Tibial nerve (tissue), 4 donors: Measurements from ENCODE around the gene HNRNPUL1. TPM values are rescaled to one million over a fixed set of nuclear protein-coding genes. Genes with fewer than 3 reads are reported as not detected.
A peak's percentile ranks its signal among the peaks of the same experiment; 100 is the strongest.
"Not testable (repeated sequence)": the region's sequence is repeated elsewhere in the genome, so short reads cannot be mapped to it uniquely, and the experiment has no call there.

ENCODE experiments used
- DNase-seq, 2 donors: peaks; one replicate each; pipeline ENCODE4 v3.0.0-alpha.2; 2019; ENCODE audit warnings: low spot score in 2 of 2
- H3K27ac ChIP-seq, 4 donors: fragments of 200-600 bp; sonication (generic) in 3 of 4; one replicate each; pipeline ENCODE4 v1.5.1; 2017 to 2019; ENCODE audit warnings: mild to moderate bottlenecking in 1 of 4
- H3K27me3 ChIP-seq, 2 donors: fragments of 200-600 bp; sonication (generic) in 1 of 2; one replicate each; pipeline versions ENCODE4 v1.5.1 to v1.6.0; 2017 to 2019
- H3K36me3 ChIP-seq, 3 donors: fragments of 200-600 bp; sonication (generic); one replicate each; pipeline ENCODE4 v1.5.1; 2018 to 2019
- H3K4me1 ChIP-seq, 4 donors: fragments of 200-600 bp; sonication (generic) in 3 of 4; one replicate each; pipeline ENCODE4 v1.5.1; 2017 to 2019
- H3K4me3 ChIP-seq, 4 donors: fragments of 200-600 bp; sonication (generic) in 3 of 4; one replicate each; pipeline ENCODE4 v1.5.1; 2017 to 2019; ENCODE audit warnings: mild to moderate bottlenecking in 1 of 4, moderate library complexity in 1 of 4
- H3K9me3 ChIP-seq, 4 donors: fragments of 200-600 bp; sonication (generic) in 3 of 4; one replicate each; pipeline ENCODE4 v1.5.1; 2017 to 2019
- CTCF ChIP-seq, 5 experiments: fragments of 200-600 bp in 3 of 5; fragments of 450-650 bp in 2 of 5; sonication (generic) in 3 of 5; IDR thresholded peaks; one replicate each; pipeline ENCODE4 v1.5.1; 2016 to 2019; ENCODE audit warnings: antibody characterized with exemption in 5 of 5, mild to moderate bottlenecking in 3 of 5, moderate library complexity in 2 of 5
- EP300 ChIP-seq, 2 donors: sonication (generic); formaldehyde crosslinking; IDR thresholded peaks; one replicate each; pipeline ENCODE4 v1.6.1; 2017; ENCODE audit warnings: antibody characterized with exemption in 2 of 2, mild to moderate bottlenecking in 1 of 2
- POLR2A ChIP-seq, 2 donors: fragments of 450-650 bp; IDR thresholded peaks; one replicate each; pipeline ENCODE4 v1.6.1; 2017; ENCODE audit warnings: antibody characterized with exemption in 2 of 2, mild to moderate bottlenecking in 2 of 2, moderate library complexity in 2 of 2
- WGBS, 2 donors: methylation state at CpG; one replicate each; pipeline ENCODE4 v1.1.5; 2018; 5-methylcytosine and 5-hydroxymethylcytosine counted together
- total RNA-seq, 4 donors: library from RNA; depleted of rRNA; stranded (reverse); fragments of >200 nt; gene quantifications; one replicate each; pipeline ENCODE4 v1.1.0, GENCODE V29; 2016

Gene HNRNPUL1
- total RNA-seq, 4 donors from 2014 or later = 136 to 163 (median 146) TPM

- no peak for DNase-seq
- H3K27me3 ChIP-seq = no peaks in the 10 kb centered on the region
- no peaks in the 10 kb centered on the region for H3K4me1 ChIP-seq
- no peak overlapping the region for H3K27ac ChIP-seq
- no peaks in the 10 kb centered on the region for H3K9me3 ChIP-seq
- peaks cover 0 to 83% (median 0%) of the 10 kb centered on the region in 3 donors for H3K36me3 ChIP-seq
- H3K4me3 ChIP-seq = no peak overlapping the region
- 85 to 87% methylated on average over 20 of the region's 20 CpGs for WGBS, 2 donors
- no peak for TF ChIP-seq CTCF (IDR thresholded peaks at IDR 0.05)
- TF ChIP-seq EP300 (IDR thresholded peaks at IDR 0.05) = no peak
- TF ChIP-seq POLR2A (IDR thresholded peaks at IDR 0.05) = no peak
Observed at GRCh38 chr19:41341669-41342490, 77.7 kb downstream of the HNRNPUL1 start.

GRCh38 chr19:41344162-41344561, 80.0 kb downstream of the HNRNPUL1 start:
- Histone ChIP-seq H3K27ac (no peak overlapping the region), H3K4me1 (no peaks in the 10 kb centered on the region), H3K27me3 (no peaks in the 10 kb centered on the region), H3K9me3 (no peaks in the 10 kb centered on the region), H3K4me3 (no peak overlapping the region), H3K36me3 (peaks cover 0 to 81% (median 0%) of the 10 kb centered on the region in 3 donors)
- 98 to 100% methylated on average over 2 of the region's 2 CpGs for WGBS, 2 donors
- no peak for TF ChIP-seq CTCF (IDR thresholded peaks at IDR 0.05)
- no peak for TF ChIP-seq POLR2A (IDR thresholded peaks at IDR 0.05)
- TF ChIP-seq EP300 (IDR thresholded peaks at IDR 0.05) = no peak
- DNase-seq = no peak

GRCh38 chr19:41346916-41347315, 82.7 kb downstream of the HNRNPUL1 start:
- Histone ChIP-seq H3K4me1 (peaks cover 0 to 24% (median 3%) of the 10 kb centered on the region in 4 donors), H3K36me3 (peaks cover 0 to 57% (median 0%) of the 10 kb centered on the region in 3 donors)
- not testable (repeated sequence) for H3K9me3 ChIP-seq, H3K4me3 ChIP-seq, H3K27me3 ChIP-seq, H3K27ac ChIP-seq, DNase-seq
- 88 to 90% methylated on average over 9 of the region's 9 CpGs for WGBS, 2 donors

GRCh38 chr19:41350735-41351338, 86.7 kb downstream of the HNRNPUL1 start:
- H3K36me3 ChIP-seq = peaks cover 0 to 23% (median 0%) of the 10 kb centered on the region in 3 donors
- H3K4me3 ChIP-seq = peak overlapping the region; percentile 60 to 88 (median 76)
- no peaks in the 10 kb centered on the region for H3K27me3 ChIP-seq
- TF ChIP-seq POLR2A (IDR thresholded peaks at IDR 0.05) = no peak
- no peak for TF ChIP-seq CTCF (IDR thresholded peaks at IDR 0.05)
- H3K9me3 ChIP-seq = no peaks in the 10 kb centered on the region
- H3K27ac ChIP-seq = peak overlapping the region; percentile 25 to 94 (median 80)
- WGBS, 2 donors = 8 to 11% methylated on average over 22 of the region's 22 CpGs
- peaks cover 0 to 52% (median 3%) of the 10 kb centered on the region in 4 donors for H3K4me1 ChIP-seq
- DNase-seq = no peak

GRCh38 chr19:41351339-41352245, 87.4 kb downstream of the HNRNPUL1 start:
- H3K4me3 ChIP-seq = peak overlapping the region; percentile 60 to 88 (median 76)
- peaks cover 0 to 16% (median 0%) of the 10 kb centered on the region in 3 donors for H3K36me3 ChIP-seq
- H3K4me1 ChIP-seq = peaks cover 0 to 52% (median 3%) of the 10 kb centered on the region in 4 donors
- WGBS, 2 donors = 0 to 1% methylated on average over 47 to 58 of the region's 58 CpGs
- H3K9me3 ChIP-seq = no peaks in the 10 kb centered on the region
- peak in 1 of 2 donors; percentile 53 for DNase-seq
- H3K27ac ChIP-seq = peak overlapping the region; percentile 25 to 94 (median 80)
- H3K27me3 ChIP-seq = no peaks in the 10 kb centered on the region
- TF ChIP-seq POLR2A (IDR thresholded peaks at IDR 0.05) (no peak), EP300 (IDR thresholded peaks at IDR 0.05) (no peak), CTCF (IDR thresholded peaks at IDR 0.05) (no peak)
